ENCODE data around the gene KRTAP5-6.

The KRTAP5-6 gene

GRCh38 chr11:1696608-1697570 is at the start of gene KRTAP5-6:
TSS of gene KRTAP5-6 (plus strand) at chr11:1697195. CDS start at chr11:1697246, 51 bp downstream.
- no peak for DNase-seq

GRCh38 chr11:1647901-1648652 is 48.9 kb upstream of the KRTAP5-6 start:
- DNase-seq = no peak

- no peak for DNase-seq
Measured at GRCh38 chr11:1648653-1649420, 48.2 kb upstream of the KRTAP5-6 start.

- DNase-seq = no peak
Measured at GRCh38 chr11:1650034-1650917, 46.7 kb upstream of the KRTAP5-6 start.

- no peak for DNase-seq
Measured at GRCh38 chr11:1650918-1651262, 46.1 kb upstream of the KRTAP5-6 start.

- no peak for DNase-seq
Measured at GRCh38 chr11:1651411-1651980, 45.5 kb upstream of the KRTAP5-6 start.

GRCh38 chr11:1652026-1652425 is 45.0 kb upstream of the KRTAP5-6 start:
- no peak for DNase-seq

GRCh38 chr11:1652442-1652770 is 44.6 kb upstream of the KRTAP5-6 start:
- no peak for DNase-seq

- DNase-seq = peak; percentile 45 to 76 (median 66)
Measured at GRCh38 chr11:1652771-1653540, 44.0 kb upstream of the KRTAP5-6 start.

- no peak for DNase-seq
Measured at GRCh38 chr11:1653541-1654387, 43.2 kb upstream of the KRTAP5-6 start.

GRCh38 chr11:1654388-1655167 is 42.4 kb upstream of the KRTAP5-6 start:
- DNase-seq = no peak

GRCh38 chr11:1655168-1656060 is 41.6 kb upstream of the KRTAP5-6 start:
- DNase-seq = no peak

GRCh38 chr11:1656061-1656441 is 40.9 kb upstream of the KRTAP5-6 start:
- DNase-seq = no peak

GRCh38 chr11:1656670-1657069 is 40.3 kb upstream of the KRTAP5-6 start:
- DNase-seq = no peak

- DNase-seq = no peak
Measured at GRCh38 chr11:1659506-1659905, 37.5 kb upstream of the KRTAP5-6 start.

GRCh38 chr11:1660111-1660867 is 36.7 kb upstream of the KRTAP5-6 start:
- DNase-seq = no peak

Data from activated naive CD4-positive, alpha-beta T cell (primary cell).